MCF 10A (cell line): ENCODE data around the gene G6PC1. TPM values are rescaled to one million over a fixed set of nuclear protein-coding genes. Genes with fewer than 3 reads are reported as not detected.
A peak's percentile ranks its signal among the peaks of the same experiment; 100 is the strongest.
"Not testable (repeated sequence)": the region's sequence is repeated elsewhere in the genome, so short reads cannot be mapped to it uniquely, and the experiment has no call there.

Experiments used
- BruUV-seq: library from RNA; stranded (reverse); fragments of 400-500 nt; replicated peaks from 2 replicates; lab custom pipeline; 2021; lab: Mats Ljungman, UMichigan
- CTCF ChIA-PET: fragments of 300-600 bp; sonication (Branson Sonifier 250); formaldehyde crosslinking; extraction: SDS; loops from one replicate; lab custom pipeline; 2021; ENCODE audit warnings: antibody characterized with exemption, inconsistent platforms; lab: Yijun Ruan, JAX
- POLR2A ChIA-PET: fragments of 300-600, 350-650 bp; sonication (Branson Sonifier 250); formaldehyde crosslinking; extraction: SDS; loops from one replicate; lab custom pipeline; 2020; ENCODE audit warnings: antibody characterized with exemption, inconsistent platforms; lab: Yijun Ruan, JAX
- DNase-seq: peaks from one replicate; pipeline ENCODE4 v3.0.0-alpha.2; 2018; ENCODE audit not compliant: unreplicated experiment
- H3K27ac Mint-ChIP-seq: one replicate; pipeline ENCODE4 v1.8.0; 2022; ENCODE audit warnings: mild to moderate bottlenecking, low read depth, mixed read lengths; ENCODE audit not compliant: unreplicated experiment
- H3K27me3 Mint-ChIP-seq: one replicate; pipeline ENCODE4 v1.8.0; 2022; ENCODE audit warnings: mixed read lengths; ENCODE audit not compliant: insufficient read depth, unreplicated experiment
- H3K36me3 Mint-ChIP-seq: one replicate; pipeline ENCODE4 v1.8.0; 2022; ENCODE audit warnings: mild to moderate bottlenecking, moderate library complexity, mixed read lengths; ENCODE audit not compliant: insufficient read depth, unreplicated experiment
- H3K4me1 Mint-ChIP-seq: one replicate; pipeline ENCODE4 v1.8.0; 2022; ENCODE audit warnings: mixed read lengths; ENCODE audit not compliant: insufficient read depth, unreplicated experiment
- H3K4me3 Mint-ChIP-seq: one replicate; pipeline ENCODE4 v1.8.0; 2022; ENCODE audit warnings: mild to moderate bottlenecking, moderate library complexity, mixed read lengths; ENCODE audit not compliant: unreplicated experiment
- H3K9me3 Mint-ChIP-seq: one replicate; pipeline ENCODE4 v1.8.0; 2022; ENCODE audit warnings: mixed read lengths; ENCODE audit not compliant: unreplicated experiment
- intact Hi-C: fragments of 100-400 bp; cut with micrococcal nuclease; formaldehyde crosslinking; loops from 2 replicates; pipeline ENCODE4 v1.14.1; 2022
- total RNA-seq: library from RNA; stranded (reverse); gene quantifications from 2 replicates; pipeline ENCODE4 v1.2.3, GENCODE V29; 2022
- TF ChIP-seq, protein P1 (sequence below): fragments of 200-600 bp; IDR thresholded peaks from one replicate; pipeline ENCODE4 v1.8.0; 2022; ENCODE audit warnings: antibody characterized with exemption, mild to moderate bottlenecking; ENCODE audit not compliant: unreplicated experiment

The G6PC1 gene
- total RNA-seq, 1 experiment from 2014 or later = not detected

- Mint-ChIP-seq H3K27me3 (peaks cover 29% of the 10 kb centered on the region), H3K9me3 (no peaks in the 10 kb centered on the region), H3K27ac (no peak overlapping the region), H3K4me1 (peaks cover 5% of the 10 kb centered on the region), H3K36me3 (no peaks in the 10 kb centered on the region), H3K4me3 (no peak overlapping the region)
- TF ChIP-seq, protein P1, sequence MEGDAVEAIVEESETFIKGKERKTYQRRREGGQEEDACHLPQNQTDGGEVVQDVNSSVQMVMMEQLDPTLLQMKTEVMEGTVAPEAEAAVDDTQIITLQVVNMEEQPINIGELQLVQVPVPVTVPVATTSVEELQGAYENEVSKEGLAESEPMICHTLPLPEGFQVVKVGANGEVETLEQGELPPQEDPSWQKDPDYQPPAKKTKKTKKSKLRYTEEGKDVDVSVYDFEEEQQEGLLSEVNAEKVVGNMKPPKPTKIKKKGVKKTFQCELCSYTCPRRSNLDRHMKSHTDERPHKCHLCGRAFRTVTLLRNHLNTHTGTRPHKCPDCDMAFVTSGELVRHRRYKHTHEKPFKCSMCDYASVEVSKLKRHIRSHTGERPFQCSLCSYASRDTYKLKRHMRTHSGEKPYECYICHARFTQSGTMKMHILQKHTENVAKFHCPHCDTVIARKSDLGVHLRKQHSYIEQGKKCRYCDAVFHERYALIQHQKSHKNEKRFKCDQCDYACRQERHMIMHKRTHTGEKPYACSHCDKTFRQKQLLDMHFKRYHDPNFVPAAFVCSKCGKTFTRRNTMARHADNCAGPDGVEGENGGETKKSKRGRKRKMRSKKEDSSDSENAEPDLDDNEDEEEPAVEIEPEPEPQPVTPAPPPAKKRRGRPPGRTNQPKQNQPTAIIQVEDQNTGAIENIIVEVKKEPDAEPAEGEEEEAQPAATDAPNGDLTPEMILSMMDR = no peak
- POLR2A ChIA-PET = interaction anchor here (1.0 to 1.1 kb wide), 2 partner anchors 19 to 50 kb away, joined by 3 to 4 read pairs; no protein-coding TSS in a partner anchor
- BruUV-seq = no TSS peak
- intact Hi-C loops = no loop called here
- CTCF ChIA-PET = interaction anchor here (2.2 kb wide), 1 partner anchor 15 kb away, joined by 7 read pairs; no protein-coding TSS in a partner anchor
- peak; percentile 56 for DNase-seq
Observed at GRCh38 chr17:42913522-42913921, 12.9 kb downstream of the G6PC1 start.

DNA sequence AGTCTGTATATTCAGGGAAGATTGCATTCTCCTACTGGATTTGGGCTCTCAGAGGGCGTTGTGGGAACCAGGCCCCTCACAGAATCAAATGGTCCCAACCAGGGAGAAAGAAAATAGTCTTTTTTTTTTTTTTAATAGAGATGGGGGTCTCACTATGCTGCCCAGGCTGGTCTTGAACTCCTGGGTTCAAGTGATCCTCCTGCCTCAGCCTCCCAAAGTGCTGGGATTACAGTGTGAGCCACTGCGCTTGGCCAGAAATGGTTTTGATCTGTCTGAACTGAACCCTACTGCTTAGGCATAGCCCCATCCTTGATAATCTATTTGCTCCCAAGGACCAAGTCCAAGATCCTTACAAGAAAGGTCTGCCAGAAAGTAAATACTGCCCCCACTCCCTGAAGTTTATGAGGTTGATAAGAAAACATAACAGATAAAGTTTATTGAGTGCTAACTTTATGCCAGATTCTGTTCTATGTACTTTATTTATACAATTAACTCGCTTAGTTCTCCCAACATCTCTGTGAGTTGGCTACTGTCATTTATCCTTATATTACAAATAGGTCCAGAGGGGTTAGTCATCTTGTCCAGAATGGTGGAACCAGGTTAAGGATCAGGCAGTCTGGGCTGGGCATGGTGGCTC, 13.5 kb downstream of the G6PC1 start:
- peaks cover 26% of the 10 kb centered on the region for H3K27me3 Mint-ChIP-seq
- intact Hi-C loops = no loop called here
- DNase-seq = no peak
- TF ChIP-seq, protein P1 = no peak
- ChIA-PET POLR2A (interaction anchor here (1.0 to 1.1 kb wide), 2 partner anchors 19 to 50 kb away, joined by 3 to 4 read pairs; no protein-coding TSS in a partner anchor), CTCF (no interaction called here)
- H3K36me3 Mint-ChIP-seq = no peaks in the 10 kb centered on the region
- H3K4me3 Mint-ChIP-seq = no peak overlapping the region
- no peak overlapping the region for H3K27ac Mint-ChIP-seq
- H3K9me3 Mint-ChIP-seq = no peaks in the 10 kb centered on the region
- H3K4me1 Mint-ChIP-seq = peaks cover 5% of the 10 kb centered on the region
- BruUV-seq = no TSS peak

DNA sequence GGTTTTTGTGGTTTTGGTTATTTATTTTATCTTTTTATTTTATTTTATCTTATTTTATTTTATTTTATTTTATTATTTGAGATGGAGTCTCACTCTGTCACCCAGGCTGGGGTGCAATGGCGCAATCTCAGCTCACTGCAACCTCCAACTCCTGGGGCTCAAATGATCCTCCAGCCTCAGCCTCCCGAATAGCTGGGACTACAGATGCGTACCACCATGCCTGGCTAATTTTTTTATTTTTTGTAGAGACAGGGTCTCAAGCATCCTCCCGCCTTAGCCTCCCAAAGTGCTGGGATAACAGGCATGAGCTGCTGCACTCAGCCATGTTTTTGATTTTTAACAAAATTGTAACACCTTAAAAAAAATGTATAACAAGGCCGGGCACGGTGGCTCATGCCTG, 14.7 kb downstream of the G6PC1 start:
- POLR2A ChIA-PET, CTCF ChIA-PET, intact Hi-C loops, H3K4me1 Mint-ChIP-seq, H3K27ac Mint-ChIP-seq, H3K4me3 Mint-ChIP-seq, H3K36me3 Mint-ChIP-seq, BruUV-seq, H3K9me3 Mint-ChIP-seq, DNase-seq: not testable (repeated sequence)
- H3K27me3 Mint-ChIP-seq = peaks cover 14% of the 10 kb centered on the region

GRCh38 chr17:42916388-42917235, 16.0 kb downstream of the G6PC1 start:
- H3K27ac Mint-ChIP-seq, H3K36me3 Mint-ChIP-seq, POLR2A ChIA-PET, BruUV-seq, H3K4me1 Mint-ChIP-seq, DNase-seq, H3K4me3 Mint-ChIP-seq, H3K9me3 Mint-ChIP-seq, H3K27me3 Mint-ChIP-seq, intact Hi-C loops: not testable (repeated sequence)
- CTCF ChIA-PET = interaction anchor here (0.6 kb wide), 1 partner anchor 368 kb away, joined by 4 read pairs; no protein-coding TSS in a partner anchor

DNA sequence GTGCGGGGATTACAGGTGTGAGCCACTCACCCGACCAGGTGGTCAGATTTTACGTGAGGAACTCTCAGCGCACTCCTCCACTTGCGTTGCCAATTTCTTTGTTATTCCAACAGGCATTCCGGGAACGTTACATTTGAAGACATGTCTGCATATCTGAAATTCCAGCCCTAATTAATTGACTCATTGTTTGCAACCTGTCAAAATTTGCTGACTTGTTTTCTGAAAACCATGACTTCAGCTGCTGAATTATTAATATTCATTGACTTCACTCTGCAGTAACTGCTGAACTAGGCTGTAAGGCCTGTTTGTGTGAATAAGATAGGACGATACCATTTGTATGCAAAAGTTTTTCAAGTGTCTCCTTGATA, 16.6 kb downstream of the G6PC1 start:
- no peak for DNase-seq
- intact Hi-C loops = no loop called here
- H3K27ac Mint-ChIP-seq = no peak overlapping the region
- POLR2A ChIA-PET = interaction anchor here (0.6 kb wide), 1 partner anchor 32 kb away, joined by 3 read pairs; no protein-coding TSS in a partner anchor
- TF ChIP-seq, protein P1 = no peak
- H3K4me1 Mint-ChIP-seq = peaks cover 5% of the 10 kb centered on the region
- CTCF ChIA-PET = interaction anchor here (0.6 to 0.8 kb wide), 3 partner anchors 20 to 369 kb away, joined by 3 to 4 read pairs (median 3); no protein-coding TSS in a partner anchor
- no peaks in the 10 kb centered on the region for H3K36me3 Mint-ChIP-seq
- peaks cover 10% of the 10 kb centered on the region for H3K27me3 Mint-ChIP-seq
- no peaks in the 10 kb centered on the region for H3K9me3 Mint-ChIP-seq
- BruUV-seq = no TSS peak
- H3K4me3 Mint-ChIP-seq = no peak overlapping the region
